CD4-positive, CD25-positive, alpha-beta regulatory T cell (primary cell): ENCODE results near the gene ZNF491. TPM values are rescaled to one million over a fixed set of nuclear protein-coding genes. Genes with fewer than 3 reads are reported as not detected.
"Not testable (repeated sequence)": the region's sequence is repeated elsewhere in the genome, so short reads cannot be mapped to it uniquely, and the experiment has no call there.

Experiments used
- ATAC-seq, 2 donors: fragments of 150-1000 bp; cut with Tn5 transposase; one replicate each; pipeline ENCODE4 v1.10.0; 2021; ENCODE audit warnings: low read depth in 2 of 2, moderate number of reproducible peaks in 2 of 2, moderate library complexity in 1 of 2
- DNase-seq, 3 donors: peaks; one replicate each; pipeline versions ENCODE4 v3.0.0 to v3.0.0-alpha.2; 2012 to 2022; ENCODE audit warnings: mixed read lengths in 1 of 3
- H3K27ac ChIP-seq: one replicate; pipeline ENCODE4 v1.7.0; 2013; ENCODE audit warnings: mild to moderate bottlenecking, low read length; ENCODE audit not compliant: insufficient read depth, poor library complexity, severe bottlenecking
- H3K27me3 ChIP-seq: one replicate; pipeline ENCODE4 v1.7.0; 2013; ENCODE audit warnings: low read length; ENCODE audit not compliant: control insufficient read depth, insufficient read depth
- H3K36me3 ChIP-seq: one replicate; pipeline ENCODE4 v1.7.0; 2013; ENCODE audit warnings: mild to moderate bottlenecking, low read length, moderate library complexity; ENCODE audit not compliant: control insufficient read depth, insufficient read depth
- H3K4me1 ChIP-seq: 2 replicates; pipeline ENCODE4 v1.7.0; 2013; ENCODE audit warnings: mild to moderate bottlenecking, low read length; ENCODE audit not compliant: insufficient read depth, control insufficient read depth, poor library complexity, severe bottlenecking
- H3K4me3 ChIP-seq: one replicate; pipeline ENCODE4 v1.7.0; 2013; ENCODE audit warnings: low read depth, mild to moderate bottlenecking, low read length, moderate library complexity
- H3K9me3 ChIP-seq, 2 experiments: 1 replicate in 1 of 2; 2 replicates in 1 of 2; pipeline ENCODE4 v1.7.0; 2013; ENCODE audit warnings: low read length in 2 of 2, mild to moderate bottlenecking in 1 of 2, moderate library complexity in 1 of 2; ENCODE audit not compliant: control insufficient read depth in 2 of 2
- H3K27ac Mint-ChIP-seq, 3 donors: one replicate each; pipeline ENCODE4 v1.8.0; 2020 to 2022; ENCODE audit warnings: mild to moderate bottlenecking in 3 of 3, mixed read lengths in 3 of 3, moderate library complexity in 2 of 3
- H3K27me3 Mint-ChIP-seq: one replicate; pipeline ENCODE4 v1.8.0; 2022; ENCODE audit warnings: mild to moderate bottlenecking, mixed read lengths
- H3K36me3 Mint-ChIP-seq: one replicate; pipeline ENCODE4 v1.8.0; 2020; ENCODE audit warnings: mixed read lengths
- H3K4me1 Mint-ChIP-seq, 4 donors: one replicate each; pipeline ENCODE4 v1.8.0; 2020 to 2022; ENCODE audit warnings: mixed read lengths in 4 of 4, mild to moderate bottlenecking in 1 of 4
- H3K4me3 Mint-ChIP-seq, 4 donors: one replicate each; pipeline ENCODE4 v1.8.0; 2020 to 2022; ENCODE audit warnings: mild to moderate bottlenecking in 4 of 4, mixed read lengths in 4 of 4, moderate library complexity in 3 of 4
- H3K9me3 Mint-ChIP-seq, 7 donors: one replicate each; pipeline ENCODE4 v1.8.0; 2020 to 2022; ENCODE audit warnings: mixed read lengths in 7 of 7, mild to moderate bottlenecking in 3 of 7, moderate library complexity in 2 of 7
- polyA plus RNA-seq, 4 donors: library from polyadenylated mRNA; unstranded; fragments of 300-500 nt; fragmentation: Illumina TruSeq; gene quantifications; one replicate each; pipeline ENCODE4 v1.2.3, GENCODE V29; 2021
- total RNA-seq: library from RNA; stranded (reverse); gene quantifications from one replicate; pipeline ENCODE4 v1.2.3, GENCODE V29; 2022

The ZNF491 gene
- total and polyA plus RNA-seq, 5 donors from 2014 or later, result 0.10 to 0.86 (median 0.62) TPM; not detected in 2

GRCh38 chr19:11833541-11833940, 35.2 kb downstream of the ZNF491 start:
- peaks cover 31% of the 10 kb centered on the region for H3K36me3 ChIP-seq
- H3K4me1 Mint-ChIP-seq, result no peaks in the 10 kb centered on the region

GRCh38 chr19:11835626-11836066, 37.3 kb downstream of the ZNF491 start:
- H3K36me3 Mint-ChIP-seq, result peaks cover 26% of the 10 kb centered on the region
- peaks cover 22% of the 10 kb centered on the region for H3K36me3 ChIP-seq
- not testable (repeated sequence) for H3K27ac Mint-ChIP-seq, H3K4me3 Mint-ChIP-seq, H3K4me1 Mint-ChIP-seq, ATAC-seq, H3K27me3 ChIP-seq, H3K27me3 Mint-ChIP-seq, H3K4me1 ChIP-seq, H3K4me3 ChIP-seq, DNase-seq, H3K27ac ChIP-seq
- peaks cover 58 to 90% of the 10 kb centered on the region in 2 experiments for H3K9me3 ChIP-seq
- peaks cover 0 to 75% (median 22%) of the 10 kb centered on the region in 7 donors for H3K9me3 Mint-ChIP-seq

More at GRCh38 chr19:11833541-11833940, 35.2 kb downstream of the ZNF491 start:
- no peak overlapping the region for H3K4me3 ChIP-seq
- H3K27ac Mint-ChIP-seq, result peak overlapping the region in 1 of 3 donors; percentile 32
- no peaks in the 10 kb centered on the region for H3K27me3 Mint-ChIP-seq
- H3K27ac ChIP-seq, result no peak overlapping the region
- ATAC-seq (no peak), DNase-seq (no peak)
- peaks cover 41% of the 10 kb centered on the region for H3K36me3 Mint-ChIP-seq
- peaks cover 63 to 89% of the 10 kb centered on the region in 2 experiments for H3K9me3 ChIP-seq
- no peak overlapping the region for H3K4me3 Mint-ChIP-seq
- peaks cover 0 to 81% (median 19%) of the 10 kb centered on the region in 7 donors for H3K9me3 Mint-ChIP-seq
- no peaks in the 10 kb centered on the region for H3K27me3 ChIP-seq
- H3K4me1 ChIP-seq, result no peaks in the 10 kb centered on the region

GRCh38 chr19:11843722-11844121, 45.4 kb downstream of the ZNF491 start:
- Mint-ChIP-seq H3K4me3 (no peak overlapping the region), H3K27ac (no peak overlapping the region), H3K4me1 (peaks cover 3 to 13% (median 6%) of the 10 kb centered on the region in 4 donors), H3K27me3 (no peaks in the 10 kb centered on the region), H3K9me3 (peaks cover 2 to 25% (median 4%) of the 10 kb centered on the region in 7 donors), H3K36me3 (no peaks in the 10 kb centered on the region)
- ATAC-seq (no peak), DNase-seq (no peak)
- no peak overlapping the region for H3K4me3 ChIP-seq
- H3K4me1 ChIP-seq, result peaks cover 8% of the 10 kb centered on the region
- no peak overlapping the region for H3K27ac ChIP-seq
- no peaks in the 10 kb centered on the region for H3K36me3 ChIP-seq
- H3K27me3 ChIP-seq, result no peaks in the 10 kb centered on the region
- H3K9me3 ChIP-seq, result peaks cover 11 to 28% of the 10 kb centered on the region in 2 experiments

- not testable (repeated sequence) for H3K27me3 Mint-ChIP-seq, H3K4me3 ChIP-seq, H3K27ac Mint-ChIP-seq, DNase-seq, H3K27me3 ChIP-seq, ATAC-seq, H3K9me3 ChIP-seq, H3K36me3 ChIP-seq, H3K27ac ChIP-seq
- Mint-ChIP-seq H3K36me3 (peaks cover 11% of the 10 kb centered on the region), H3K9me3 (peaks cover 0 to 15% (median 4%) of the 10 kb centered on the region in 7 donors), H3K4me3 (peak overlapping the region in 3 of 4 donors; percentile 51 to 93 (median 91)), H3K4me1 (peaks cover 6 to 28% (median 17%) of the 10 kb centered on the region in 4 donors)
- H3K4me1 ChIP-seq, result peaks cover 15% of the 10 kb centered on the region
These were observed 49.3 kb downstream of the ZNF491 start for GRCh38 chr19:11847615-11848014.

GRCh38 chr19:11848200-11848593, 49.9 kb downstream of the ZNF491 start:
- Histone ChIP-seq H3K36me3 (no peaks in the 10 kb centered on the region), H3K4me1 (peaks cover 15% of the 10 kb centered on the region), H3K27ac (no peak overlapping the region), H3K27me3 (no peaks in the 10 kb centered on the region), H3K4me3 (peak overlapping the region; percentile 51), H3K9me3 (peaks cover 3 to 10% of the 10 kb centered on the region in 2 experiments)
- peaks cover 11% of the 10 kb centered on the region for H3K36me3 Mint-ChIP-seq
- peaks cover 6 to 28% (median 17%) of the 10 kb centered on the region in 4 donors for H3K4me1 Mint-ChIP-seq
- peak in 1 of 3 donors; percentile 3 for DNase-seq
- no peaks in the 10 kb centered on the region for H3K27me3 Mint-ChIP-seq
- H3K4me3 Mint-ChIP-seq, result peak overlapping the region; percentile 91 to 94 (median 92)
- peak overlapping the region; percentile 77 to 92 (median 79) for H3K27ac Mint-ChIP-seq
- H3K9me3 Mint-ChIP-seq, result peaks cover 0 to 15% (median 4%) of the 10 kb centered on the region in 7 donors
- no peak for ATAC-seq

GRCh38 chr19:11848594-11849469, 50.5 kb downstream of the ZNF491 start, which contains the start of gene ZNF439:
ZNF439 (plus strand) TSS chr19:11848726; CDS start chr19:11848868, 142 bp downstream.
- peaks cover 6 to 28% (median 17%) of the 10 kb centered on the region in 4 donors for H3K4me1 Mint-ChIP-seq
- DNase-seq (peak; percentile 73 to 91 (median 85)), ATAC-seq (peak; percentile 100)
- Histone ChIP-seq H3K27me3 (no peaks in the 10 kb centered on the region), H3K27ac (peak within 1 kb of the TSS; percentile 63), H3K4me3 (peak within 1 kb of the TSS; percentile 51), H3K4me1 (peaks cover 15% of the 10 kb centered on the region), H3K9me3 (peaks cover 0 to 12% of the 10 kb centered on the region in 2 experiments), H3K36me3 (no peaks in the 10 kb centered on the region)
- peaks cover 0 to 15% (median 4%) of the 10 kb centered on the region in 7 donors for H3K9me3 Mint-ChIP-seq
- H3K4me3 Mint-ChIP-seq, result peak within 1 kb of the TSS; percentile 91 to 94 (median 92)
- peak within 1 kb of the TSS; percentile 77 to 92 (median 82) for H3K27ac Mint-ChIP-seq
- H3K36me3 Mint-ChIP-seq, result peaks cover 11% of the 10 kb centered on the region
- H3K27me3 Mint-ChIP-seq, result no peaks in the 10 kb centered on the region

- Histone ChIP-seq H3K4me1 (peaks cover 15% of the 10 kb centered on the region), H3K9me3 (peaks cover 5 to 19% of the 10 kb centered on the region in 2 experiments)
- DNase-seq, H3K4me3 ChIP-seq, H3K27me3 Mint-ChIP-seq, ATAC-seq, H3K27ac ChIP-seq, H3K27ac Mint-ChIP-seq, H3K36me3 ChIP-seq, H3K27me3 ChIP-seq: not testable (repeated sequence)
- peaks cover 0 to 22% (median 7%) of the 10 kb centered on the region in 7 donors for H3K9me3 Mint-ChIP-seq
- peaks cover 16% of the 10 kb centered on the region for H3K36me3 Mint-ChIP-seq
- H3K4me3 Mint-ChIP-seq, result peak overlapping the region in 2 of 4 donors; percentile 88 to 91
- peaks cover 6 to 28% (median 17%) of the 10 kb centered on the region in 4 donors for H3K4me1 Mint-ChIP-seq
These were observed 52.0 kb downstream of the ZNF491 start for GRCh38 chr19:11850289-11850688.
